Measurements from ENCODE around the gene SH2D2A. TPM values are rescaled to one million over a fixed set of nuclear protein-coding genes. Genes with fewer than 3 reads are reported as not detected.

Gene SH2D2A
- total and polyA plus RNA-seq, 9 of the 15 experiments (the other 6 are each of a cell fraction or from before 2014, with no cell fraction given), result 0.89 to 33.6 (median 6.9) TPM

DNA sequence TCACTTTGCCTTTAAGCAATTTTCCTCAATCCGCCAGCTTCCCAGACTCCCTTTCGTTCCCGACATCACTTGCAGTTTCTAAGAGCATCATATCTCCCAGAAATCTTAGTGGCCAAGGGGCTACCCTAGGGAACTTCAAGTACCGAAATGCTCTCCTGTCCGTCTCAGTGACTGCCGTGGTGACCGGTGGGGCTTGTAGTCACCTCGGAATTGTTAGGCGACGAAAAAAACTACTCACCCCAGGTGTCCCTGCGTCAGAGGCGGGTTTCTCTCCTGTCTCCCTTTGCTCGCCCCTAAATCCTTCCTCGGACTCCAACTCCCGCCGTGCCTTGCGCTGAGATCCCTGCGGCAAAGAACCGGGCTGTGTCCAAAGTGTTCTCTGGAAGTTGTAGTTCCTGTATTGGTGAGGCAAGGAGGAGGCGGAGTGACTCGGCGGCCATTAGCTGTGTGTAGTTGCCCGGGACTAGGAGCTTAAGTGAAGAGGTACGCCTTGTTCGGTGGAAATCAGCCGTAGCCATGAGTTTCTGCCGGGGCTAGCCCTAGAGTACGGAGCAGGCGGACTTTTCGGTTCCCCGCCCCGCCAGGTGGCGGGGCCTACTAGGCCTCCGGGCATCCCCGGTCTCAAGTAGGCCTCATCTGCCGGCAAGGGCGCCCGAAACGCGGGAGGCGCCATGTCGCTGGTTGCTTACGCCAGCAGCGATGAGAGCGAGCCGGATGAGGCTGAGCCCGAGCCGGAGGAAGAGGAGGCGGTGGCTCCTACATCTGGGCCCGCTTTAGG is 49.4 kb downstream of the SH2D2A start, which contains the start of gene PRCC (continued):
- TF ChIP-seq CEBPB (tag; IDR thresholded peaks at IDR 0.05), result peak; percentile 13; the same call in 1 of the 2 replicates
- TF ChIP-seq POLR2AphosphoS2 (IDR thresholded peaks at IDR 0.05; ENCODE audit: low read length), result no peak
- TF ChIP-seq MTA1 (IDR thresholded peaks at IDR 0.05; ENCODE audit: borderline replicate concordance), result peak; percentile 92
- TF ChIP-seq EHMT2 (IDR thresholded peaks at IDR 0.05), result no peak
- no peak for TF ChIP-seq CC2D1A (IDR thresholded peaks at IDR 0.05)
- TF ChIP-seq SRSF1 (IDR thresholded peaks at IDR 0.05; ENCODE audit: low read depth, low read length), result 0 out of 2 replicates have a peak, but pooled peaks have one; percentile 32
- no peak for TF ChIP-seq BMI1 (IDR thresholded peaks at IDR 0.05; ENCODE audit: low read length)
- TF ChIP-seq, protein P1, sequence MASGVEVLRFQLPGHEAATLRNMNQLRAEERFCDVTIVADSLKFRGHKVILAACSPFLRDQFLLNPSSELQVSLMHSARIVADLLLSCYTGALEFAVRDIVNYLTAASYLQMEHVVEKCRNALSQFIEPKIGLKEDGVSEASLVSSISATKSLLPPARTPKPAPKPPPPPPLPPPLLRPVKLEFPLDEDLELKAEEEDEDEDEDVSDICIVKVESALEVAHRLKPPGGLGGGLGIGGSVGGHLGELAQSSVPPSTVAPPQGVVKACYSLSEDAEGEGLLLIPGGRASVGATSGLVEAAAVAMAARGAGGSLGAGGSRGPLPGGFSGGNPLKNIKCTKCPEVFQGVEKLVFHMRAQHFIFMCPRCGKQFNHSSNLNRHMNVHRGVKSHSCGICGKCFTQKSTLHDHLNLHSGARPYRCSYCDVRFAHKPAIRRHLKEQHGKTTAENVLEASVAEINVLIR (CRISPR knock-in tag; IDR thresholded peaks at IDR 0.05), result peak; percentile 69
- TF ChIP-seq IFI16 (CRISPR knock-in tag; IDR thresholded peaks at IDR 0.05), result no peak
- TF ChIP-seq, protein P2, sequence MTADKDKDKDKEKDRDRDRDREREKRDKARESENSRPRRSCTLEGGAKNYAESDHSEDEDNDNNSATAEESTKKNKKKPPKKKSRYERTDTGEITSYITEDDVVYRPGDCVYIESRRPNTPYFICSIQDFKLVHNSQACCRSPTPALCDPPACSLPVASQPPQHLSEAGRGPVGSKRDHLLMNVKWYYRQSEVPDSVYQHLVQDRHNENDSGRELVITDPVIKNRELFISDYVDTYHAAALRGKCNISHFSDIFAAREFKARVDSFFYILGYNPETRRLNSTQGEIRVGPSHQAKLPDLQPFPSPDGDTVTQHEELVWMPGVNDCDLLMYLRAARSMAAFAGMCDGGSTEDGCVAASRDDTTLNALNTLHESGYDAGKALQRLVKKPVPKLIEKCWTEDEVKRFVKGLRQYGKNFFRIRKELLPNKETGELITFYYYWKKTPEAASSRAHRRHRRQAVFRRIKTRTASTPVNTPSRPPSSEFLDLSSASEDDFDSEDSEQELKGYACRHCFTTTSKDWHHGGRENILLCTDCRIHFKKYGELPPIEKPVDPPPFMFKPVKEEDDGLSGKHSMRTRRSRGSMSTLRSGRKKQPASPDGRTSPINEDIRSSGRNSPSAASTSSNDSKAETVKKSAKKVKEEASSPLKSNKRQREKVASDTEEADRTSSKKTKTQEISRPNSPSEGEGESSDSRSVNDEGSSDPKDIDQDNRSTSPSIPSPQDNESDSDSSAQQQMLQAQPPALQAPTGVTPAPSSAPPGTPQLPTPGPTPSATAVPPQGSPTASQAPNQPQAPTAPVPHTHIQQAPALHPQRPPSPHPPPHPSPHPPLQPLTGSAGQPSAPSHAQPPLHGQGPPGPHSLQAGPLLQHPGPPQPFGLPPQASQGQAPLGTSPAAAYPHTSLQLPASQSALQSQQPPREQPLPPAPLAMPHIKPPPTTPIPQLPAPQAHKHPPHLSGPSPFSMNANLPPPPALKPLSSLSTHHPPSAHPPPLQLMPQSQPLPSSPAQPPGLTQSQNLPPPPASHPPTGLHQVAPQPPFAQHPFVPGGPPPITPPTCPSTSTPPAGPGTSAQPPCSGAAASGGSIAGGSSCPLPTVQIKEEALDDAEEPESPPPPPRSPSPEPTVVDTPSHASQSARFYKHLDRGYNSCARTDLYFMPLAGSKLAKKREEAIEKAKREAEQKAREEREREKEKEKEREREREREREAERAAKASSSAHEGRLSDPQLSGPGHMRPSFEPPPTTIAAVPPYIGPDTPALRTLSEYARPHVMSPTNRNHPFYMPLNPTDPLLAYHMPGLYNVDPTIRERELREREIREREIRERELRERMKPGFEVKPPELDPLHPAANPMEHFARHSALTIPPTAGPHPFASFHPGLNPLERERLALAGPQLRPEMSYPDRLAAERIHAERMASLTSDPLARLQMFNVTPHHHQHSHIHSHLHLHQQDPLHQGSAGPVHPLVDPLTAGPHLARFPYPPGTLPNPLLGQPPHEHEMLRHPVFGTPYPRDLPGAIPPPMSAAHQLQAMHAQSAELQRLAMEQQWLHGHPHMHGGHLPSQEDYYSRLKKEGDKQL (CRISPR knock-in tag; IDR thresholded peaks at IDR 0.05; ENCODE audit: borderline replicate concordance), result no peak
- peak; percentile 89 for TF ChIP-seq FOXK1 (CRISPR knock-in tag; IDR thresholded peaks at IDR 0.05; ENCODE audit: borderline replicate concordance)
- TF ChIP-seq KDM2B (CRISPR knock-in tag; IDR thresholded peaks at IDR 0.05), result no peak
- peak; percentile 98 for TF ChIP-seq ZNF143 (CRISPR knock-in tag; IDR thresholded peaks at IDR 0.05)
- peak; percentile 83 for TF ChIP-seq GATA2 (CRISPR knock-in tag; IDR thresholded peaks at IDR 0.05)
- no peak for TF ChIP-seq NFXL1 (CRISPR knock-in tag; IDR thresholded peaks at IDR 0.05)
- no peak for TF ChIP-seq ILK (tag; IDR thresholded peaks at IDR 0.05; ENCODE audit: borderline replicate concordance, low read depth)
- peak; percentile 98 for TF ChIP-seq ZNF584 (CRISPR knock-in tag; IDR thresholded peaks at IDR 0.05; ENCODE audit: low read depth)
- no peak for TF ChIP-seq TEAD2 (tag; IDR thresholded peaks at IDR 0.05)
- TF ChIP-seq ZNF384 (IDR thresholded peaks at IDR 0.05; ENCODE audit: low read depth, low read length), result peak; percentile 72
- no peak for TF ChIP-seq MEF2A (IDR thresholded peaks at IDR 0.05; ENCODE audit: control insufficient read depth, low read depth, low read length)
- peak; percentile 46 for TF ChIP-seq SMAD4 (CRISPR knock-in tag; conservative IDR thresholded peaks at IDR 0.05)
- TF ChIP-seq SP1 (CRISPR knock-in tag; IDR thresholded peaks at IDR 0.05), result peak; percentile 84; the same call in 1 of the 2 replicates
- peak; percentile 84 for TF ChIP-seq FOXJ2 (tag; IDR thresholded peaks at IDR 0.05)
- no peak for TF ChIP-seq ZNF133 (CRISPR knock-in tag; IDR thresholded peaks at IDR 0.05)

Data from K562 (cell line).